WTC11 (cell line): ENCODE data around the gene OSBP2.

ENCODE experiments used
- ZNF263 ChIP-seq: sonication (generic); formaldehyde crosslinking; IDR thresholded peaks from 2 replicates; pipeline ENCODE4 v1.8.1; 2022; ENCODE audit warnings: low read depth, mild to moderate bottlenecking, moderate library complexity, missing genetic modification reagents
- TF ChIP-seq, protein P1 (sequence below): fragments of 200-600 bp; IDR thresholded peaks from 2 replicates; pipeline ENCODE4 v1.8.0; 2022; ENCODE audit warnings: antibody characterized with exemption

DNA sequence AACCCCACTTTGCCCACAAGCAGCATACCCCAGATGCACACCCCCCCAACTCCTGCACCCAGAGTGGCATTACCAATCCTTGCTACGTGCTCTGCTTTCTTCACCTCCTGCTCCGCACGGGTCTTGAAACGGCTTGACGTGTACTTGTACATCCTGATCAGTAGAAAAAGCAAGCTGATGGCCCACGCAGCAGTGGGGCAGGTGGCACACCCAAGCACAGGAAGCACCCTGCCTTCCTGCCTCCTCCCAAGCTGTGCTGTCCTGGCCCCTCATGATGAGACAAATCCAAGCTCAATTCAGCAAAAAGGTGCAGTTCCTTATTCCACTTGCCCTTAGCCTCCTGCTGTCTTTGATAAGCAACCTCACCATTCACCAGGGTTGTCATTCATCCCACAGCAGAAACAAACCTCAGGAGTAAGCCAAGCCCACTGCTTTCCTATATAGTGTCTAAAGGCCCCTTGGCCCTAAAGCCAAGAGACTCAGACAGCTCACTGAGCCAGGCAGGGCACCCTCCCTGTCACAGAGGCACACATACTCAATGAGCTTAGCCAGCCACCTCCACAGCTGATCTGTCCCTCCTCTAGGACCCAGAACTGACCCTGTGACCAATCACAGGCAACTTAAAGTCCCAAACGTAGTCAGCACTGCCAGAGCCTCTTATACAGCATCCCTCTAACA, 246.2 kb downstream of the OSBP2 start:
- TF ChIP-seq ZNF263 (CRISPR knock-in tag) = no peak
- TF ChIP-seq, protein P1, sequence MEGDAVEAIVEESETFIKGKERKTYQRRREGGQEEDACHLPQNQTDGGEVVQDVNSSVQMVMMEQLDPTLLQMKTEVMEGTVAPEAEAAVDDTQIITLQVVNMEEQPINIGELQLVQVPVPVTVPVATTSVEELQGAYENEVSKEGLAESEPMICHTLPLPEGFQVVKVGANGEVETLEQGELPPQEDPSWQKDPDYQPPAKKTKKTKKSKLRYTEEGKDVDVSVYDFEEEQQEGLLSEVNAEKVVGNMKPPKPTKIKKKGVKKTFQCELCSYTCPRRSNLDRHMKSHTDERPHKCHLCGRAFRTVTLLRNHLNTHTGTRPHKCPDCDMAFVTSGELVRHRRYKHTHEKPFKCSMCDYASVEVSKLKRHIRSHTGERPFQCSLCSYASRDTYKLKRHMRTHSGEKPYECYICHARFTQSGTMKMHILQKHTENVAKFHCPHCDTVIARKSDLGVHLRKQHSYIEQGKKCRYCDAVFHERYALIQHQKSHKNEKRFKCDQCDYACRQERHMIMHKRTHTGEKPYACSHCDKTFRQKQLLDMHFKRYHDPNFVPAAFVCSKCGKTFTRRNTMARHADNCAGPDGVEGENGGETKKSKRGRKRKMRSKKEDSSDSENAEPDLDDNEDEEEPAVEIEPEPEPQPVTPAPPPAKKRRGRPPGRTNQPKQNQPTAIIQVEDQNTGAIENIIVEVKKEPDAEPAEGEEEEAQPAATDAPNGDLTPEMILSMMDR = no peak
